Hepatocyte (in vitro differentiated cells): Measurements from ENCODE around the gene TFDP2. TPM values are rescaled to one million over a fixed set of nuclear protein-coding genes. Genes with fewer than 3 reads are reported as not detected.

ENCODE experiments used
- DNase-seq: peaks from one replicate; pipeline ENCODE4 v3.0.0-alpha.2; 2016; ENCODE audit warnings: low spot score
- H2AFZ ChIP-seq: fragments of 200-600 bp; sonication (generic); 2 replicates; pipeline ENCODE4 v1.6.0; 2016; ENCODE audit warnings: antibody characterized with exemption, mild to moderate bottlenecking
- H3K27ac ChIP-seq: fragments of 200-600 bp; sonication (generic); 2 replicates; pipeline ENCODE4 v1.5.1; 2016; ENCODE audit warnings: mild to moderate bottlenecking
- H3K27me3 ChIP-seq: fragments of 200-600 bp; sonication (generic); 2 replicates; pipeline ENCODE4 v1.6.1; 2016
- H3K36me3 ChIP-seq: fragments of 200-600 bp; sonication (generic); replicated peaks from 2 replicates; pipeline ENCODE4 v1.5.1; 2016; ENCODE audit warnings: low read depth; ENCODE audit not compliant: insufficient read depth
- H3K4me1 ChIP-seq: fragments of 200-600 bp; sonication (generic); 2 replicates; pipeline ENCODE4 v1.5.1; 2016; ENCODE audit warnings: mild to moderate bottlenecking, moderate library complexity; ENCODE audit not compliant: insufficient read depth
- H3K4me2 ChIP-seq: fragments of 200-600 bp; sonication (generic); 2 replicates; pipeline ENCODE4 v1.6.0; 2016
- H3K4me3 ChIP-seq: fragments of 200-600 bp; sonication (generic); 2 replicates; pipeline ENCODE4 v1.5.1; 2016; ENCODE audit warnings: mild to moderate bottlenecking
- H3K79me2 ChIP-seq: fragments of 200-600 bp; sonication (generic); 2 replicates; pipeline ENCODE4 v1.6.0; 2017; ENCODE audit warnings: mild to moderate bottlenecking
- H3K9me2 ChIP-seq: fragments of 200-600 bp; sonication (generic); replicated peaks from 2 replicates; pipeline ENCODE4 v1.6.0; 2017; ENCODE audit warnings: mild to moderate bottlenecking; ENCODE audit not compliant: insufficient read depth
- H3K9me3 ChIP-seq: fragments of 200-600 bp; sonication (generic); 2 replicates; pipeline ENCODE4 v1.5.1; 2016; ENCODE audit warnings: low read depth, mild to moderate bottlenecking
- H4K20me1 ChIP-seq: fragments of 200-600 bp; sonication (generic); 2 replicates; pipeline ENCODE4 v1.6.0; 2016; ENCODE audit warnings: mild to moderate bottlenecking; ENCODE audit not compliant: insufficient read depth, poor library complexity, severe bottlenecking
- CTCF ChIP-seq: fragments of 200-600 bp; sonication (generic); IDR thresholded peaks from 2 replicates; pipeline ENCODE4 v1.5.1; 2016; ENCODE audit warnings: antibody characterized with exemption, mild to moderate bottlenecking; ENCODE audit not compliant: poor library complexity
- EZH2 ChIP-seq: fragments of 200-600 bp; sonication (generic); IDR thresholded peaks from 2 replicates; pipeline ENCODE4 v1.6.1; 2016; ENCODE audit warnings: antibody characterized with exemption, mild to moderate bottlenecking, borderline replicate concordance
- EZH2phosphoT487 ChIP-seq: fragments of 200-600 bp; sonication (generic); IDR thresholded peaks from one replicate; pipeline ENCODE4 v1.6.1; 2018; ENCODE audit warnings: antibody characterized with exemption, mild to moderate bottlenecking, low read depth, moderate library complexity; ENCODE audit not compliant: unreplicated experiment, severe bottlenecking
- WGBS: methylation state at CpG from one replicate; pipeline ENCODE4 v1.1.6; 2016; ENCODE audit warnings: low lambda C conversion rate; ENCODE audit errors: missing lambda C conversion rate; 5-methylcytosine and 5-hydroxymethylcytosine counted together
- polyA plus RNA-seq: library from polyadenylated mRNA; unstranded; fragments of >200 nt; fragmentation: Nextera tagmentation; extraction: Ambion mirVana; gene quantifications from 2 replicates; pipeline ENCODE4 v1.2.1, GENCODE V29; 2016
- total RNA-seq: library from RNA; depleted of rRNA; stranded (reverse); fragments of >200 nt; gene quantifications from 2 replicates; pipeline ENCODE4 v1.2.3, GENCODE V29; 2014

Gene TFDP2
- total and polyA plus RNA-seq, 2 experiments from 2014 or later: 57.6 to 61.6 TPM

GRCh38 chr3:142031575-142031974 lies 117.8 kb downstream of the TFDP2 start:
- no peak overlapping the region for H3K4me3 ChIP-seq
- peaks cover 5% of the 10 kb centered on the region for H3K4me1 ChIP-seq

GRCh38 chr3:142029791-142030190 lies 119.6 kb downstream of the TFDP2 start:
- Histone ChIP-seq H2AFZ (no peak overlapping the region), H3K36me3 (no peaks in the 10 kb centered on the region), H3K4me3 (no peak overlapping the region), H3K9me3 (no peaks in the 10 kb centered on the region), H3K4me1 (peaks cover 5% of the 10 kb centered on the region), H3K27ac (no peak overlapping the region), H3K27me3 (no peaks in the 10 kb centered on the region), H3K9me2 (no peaks in the 10 kb centered on the region), H3K4me2 (no peak overlapping the region), H3K79me2 (peaks cover 23% of the 10 kb centered on the region), H4K20me1 (no peaks in the 10 kb centered on the region)
- no peak for DNase-seq
- no peak for TF ChIP-seq EZH2phosphoT487
- TF ChIP-seq CTCF: no peak
- no peak for TF ChIP-seq EZH2
- WGBS: 81% methylated on average over 5 of the region's 5 CpGs

More at GRCh38 chr3:142031575-142031974, 117.8 kb downstream of the TFDP2 start:
- DNase-seq: no peak
- Histone ChIP-seq H3K36me3 (no peaks in the 10 kb centered on the region), H3K9me3 (no peaks in the 10 kb centered on the region), H3K27me3 (no peaks in the 10 kb centered on the region), H2AFZ (no peak overlapping the region), H3K79me2 (peaks cover 5% of the 10 kb centered on the region), H3K27ac (no peak overlapping the region), H3K4me2 (no peak overlapping the region), H3K9me2 (no peaks in the 10 kb centered on the region), H4K20me1 (no peaks in the 10 kb centered on the region)
- TF ChIP-seq CTCF (no peak), EZH2 (no peak), EZH2phosphoT487 (no peak)

DNA sequence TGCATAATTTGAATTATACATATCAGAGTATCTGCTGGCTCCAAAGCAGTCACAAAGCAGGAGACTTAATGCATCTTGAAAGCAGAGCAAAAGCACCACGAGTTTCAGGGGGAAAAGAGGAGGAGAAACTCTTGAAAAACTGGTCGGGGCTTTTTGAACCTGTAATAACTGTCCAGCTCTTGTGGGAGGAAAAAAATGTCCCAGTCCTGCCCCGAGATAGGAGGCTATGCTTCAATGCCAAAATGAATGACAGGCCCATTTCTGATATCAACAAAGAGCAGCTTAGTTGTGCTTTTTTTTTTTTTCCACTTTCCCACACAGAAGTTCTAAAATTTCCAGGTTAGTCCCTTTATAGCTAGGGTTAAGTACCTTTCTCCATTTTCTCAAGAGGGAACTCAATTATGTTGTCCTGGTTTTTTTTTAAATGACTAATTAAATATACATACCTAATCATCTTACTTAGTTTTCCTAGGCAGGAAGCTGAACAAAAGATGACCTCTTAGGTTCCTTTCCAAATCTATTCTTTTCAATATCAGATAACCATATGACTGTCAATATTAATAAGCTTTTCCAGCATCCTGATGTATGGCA lies 120.2 kb downstream of the TFDP2 start:
- H3K79me2 ChIP-seq: peaks cover 30% of the 10 kb centered on the region
- H3K4me1 ChIP-seq: peaks cover 5% of the 10 kb centered on the region
- no peak for TF ChIP-seq CTCF
- TF ChIP-seq EZH2: no peak
- no peak for TF ChIP-seq EZH2phosphoT487
- 25% methylated on average over 3 of the region's 3 CpGs for WGBS
- H3K27ac ChIP-seq: no peak overlapping the region
- H3K36me3 ChIP-seq: no peaks in the 10 kb centered on the region
- no peaks in the 10 kb centered on the region for H4K20me1 ChIP-seq
- no peaks in the 10 kb centered on the region for H3K27me3 ChIP-seq
- no peaks in the 10 kb centered on the region for H3K9me3 ChIP-seq
- H3K4me3 ChIP-seq: no peak overlapping the region
- peak overlapping the region; percentile 73 for H3K4me2 ChIP-seq
- H2AFZ ChIP-seq: no peak overlapping the region
- H3K9me2 ChIP-seq: no peaks in the 10 kb centered on the region
- DNase-seq: no peak
